Measurements from ENCODE around the gene PTPN22. TPM values are rescaled to one million over a fixed set of nuclear protein-coding genes. Genes with fewer than 3 reads are reported as not detected.
A peak's percentile ranks its signal among the peaks of the same experiment; 100 is the strongest.

Gene PTPN22
- total RNA-seq, 2 experiments from 2014 or later: 27.5 to 53.5 TPM

DNA sequence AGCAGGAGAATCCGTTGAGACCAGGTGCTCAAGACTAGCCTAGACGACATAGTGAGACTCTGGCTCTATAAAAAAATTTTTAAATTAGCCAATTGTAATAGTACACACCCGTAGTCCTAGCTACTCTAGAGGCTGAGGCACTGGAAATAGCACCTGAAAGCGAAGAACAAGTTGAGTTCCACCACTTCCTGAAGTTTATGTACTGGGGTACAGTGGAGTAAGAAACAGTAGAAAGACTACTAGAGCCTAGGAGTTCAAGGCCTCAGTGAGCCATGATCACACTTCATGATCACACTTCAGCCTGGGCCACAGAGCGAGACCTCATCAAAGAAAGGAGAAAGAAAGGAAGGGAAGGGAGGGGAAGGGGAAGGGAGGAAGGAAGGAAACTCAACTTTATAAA, 79.0 kb downstream of the PTPN22 start:
- Histone ChIP-seq H2AFZ (ENCODE audit: low read length) (no peak overlapping the region), H3K79me2 (ENCODE audit: insufficient read depth, low read depth, low read length) (peaks cover 30% of the 10 kb centered on the region; the same call in 1 of the 2 replicates), H3K36me3 (ENCODE audit: insufficient read depth, low read length) (peaks cover 53% of the 10 kb centered on the region), H3K4me1 (ENCODE audit: insufficient read depth, low read length, poor library complexity, severe bottlenecking) (peaks cover 3% of the 10 kb centered on the region), H3K4me3 (ENCODE audit: low read depth, low read length, poor library complexity, severe bottlenecking) (no peak overlapping the region), H3K9me2 (ENCODE audit: insufficient read depth, low read length) (no peaks in the 10 kb centered on the region), H3K27ac (ENCODE audit: low read depth, low read length, poor library complexity, severe bottlenecking) (no peak overlapping the region), H3K4me2 (ENCODE audit: low read length) (no peak overlapping the region), H3K9me3 (ENCODE audit: low read length) (no peaks in the 10 kb centered on the region), H4K20me1 (ENCODE audit: insufficient read depth, low read length) (no peaks in the 10 kb centered on the region)
- intact Hi-C loops (cut with micrococcal nuclease; ENCODE audit: unreplicated experiment): no loop called here
- no peak for DNase-seq (ENCODE audit: low spot score)
- BruUV-seq (replicated peaks): no TSS peak
- ChIA-PET CTCF (ENCODE audit: unreplicated experiment) (no interaction called here), POLR2A (interaction anchor here (0.6 to 1.8 kb wide), 5 partner anchors 9 to 155 kb away, joined by 3 to 4 read pairs (median 4); no protein-coding TSS in a partner anchor)
- no peak for TF ChIP-seq EZH2phosphoT487 (IDR thresholded peaks at IDR 0.05; ENCODE audit: borderline replicate concordance, low read depth, low read length)
- TF ChIP-seq, protein P1, sequence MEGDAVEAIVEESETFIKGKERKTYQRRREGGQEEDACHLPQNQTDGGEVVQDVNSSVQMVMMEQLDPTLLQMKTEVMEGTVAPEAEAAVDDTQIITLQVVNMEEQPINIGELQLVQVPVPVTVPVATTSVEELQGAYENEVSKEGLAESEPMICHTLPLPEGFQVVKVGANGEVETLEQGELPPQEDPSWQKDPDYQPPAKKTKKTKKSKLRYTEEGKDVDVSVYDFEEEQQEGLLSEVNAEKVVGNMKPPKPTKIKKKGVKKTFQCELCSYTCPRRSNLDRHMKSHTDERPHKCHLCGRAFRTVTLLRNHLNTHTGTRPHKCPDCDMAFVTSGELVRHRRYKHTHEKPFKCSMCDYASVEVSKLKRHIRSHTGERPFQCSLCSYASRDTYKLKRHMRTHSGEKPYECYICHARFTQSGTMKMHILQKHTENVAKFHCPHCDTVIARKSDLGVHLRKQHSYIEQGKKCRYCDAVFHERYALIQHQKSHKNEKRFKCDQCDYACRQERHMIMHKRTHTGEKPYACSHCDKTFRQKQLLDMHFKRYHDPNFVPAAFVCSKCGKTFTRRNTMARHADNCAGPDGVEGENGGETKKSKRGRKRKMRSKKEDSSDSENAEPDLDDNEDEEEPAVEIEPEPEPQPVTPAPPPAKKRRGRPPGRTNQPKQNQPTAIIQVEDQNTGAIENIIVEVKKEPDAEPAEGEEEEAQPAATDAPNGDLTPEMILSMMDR (conservative IDR thresholded peaks at IDR 0.05; ENCODE audit: low read length): no peak

DNA sequence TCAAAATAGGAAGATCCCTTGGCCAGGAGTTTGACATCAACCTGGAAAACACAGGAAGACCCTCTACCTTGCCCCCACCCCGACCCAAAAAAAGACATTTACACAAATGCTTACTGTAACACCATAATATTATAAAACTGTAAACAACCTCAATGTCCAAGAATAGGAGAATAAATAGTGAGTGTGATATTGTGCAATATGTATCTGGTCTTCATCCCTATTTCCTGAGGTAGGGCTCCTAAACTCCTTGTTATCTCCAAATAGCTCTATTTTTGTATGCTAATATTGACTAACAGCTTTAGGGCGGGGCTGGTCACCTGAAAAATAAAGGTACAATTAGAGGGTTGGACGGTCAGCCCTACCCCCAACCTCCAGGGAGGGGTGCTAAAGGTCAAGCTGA, 82.7 kb downstream of the PTPN22 start:
- no peak for DNase-seq (ENCODE audit: low spot score)
- intact Hi-C loops (cut with micrococcal nuclease; ENCODE audit: unreplicated experiment): no loop called here
- H3K36me3 ChIP-seq (ENCODE audit: insufficient read depth, low read length): peaks cover 22% of the 10 kb centered on the region; the same call in 1 of the 2 replicates
- peaks cover 57% of the 10 kb centered on the region; the same call in 1 of the 2 replicates for H3K79me2 ChIP-seq (ENCODE audit: insufficient read depth, low read depth, low read length)
- no peak overlapping the region for H3K4me3 ChIP-seq (ENCODE audit: low read depth, low read length, poor library complexity, severe bottlenecking)
- no peak overlapping the region for H2AFZ ChIP-seq (ENCODE audit: low read length)
- H3K4me2 ChIP-seq (ENCODE audit: low read length): no peak overlapping the region
- ChIA-PET CTCF (ENCODE audit: unreplicated experiment) (no interaction called here), POLR2A (interaction anchor here (0.6 to 1.2 kb wide), 4 partner anchors 10 to 79 kb away, joined by 3 to 4 read pairs (median 3); no protein-coding TSS in a partner anchor)
- H4K20me1 ChIP-seq (ENCODE audit: insufficient read depth, low read length): no peaks in the 10 kb centered on the region
- no peak for TF ChIP-seq EZH2phosphoT487 (IDR thresholded peaks at IDR 0.05; ENCODE audit: borderline replicate concordance, low read depth, low read length)
- TF ChIP-seq, protein P1 (conservative IDR thresholded peaks at IDR 0.05; ENCODE audit: low read length): no peak
- no peaks in the 10 kb centered on the region for H3K9me3 ChIP-seq (ENCODE audit: low read length)
- peaks cover 12% of the 10 kb centered on the region for H3K4me1 ChIP-seq (ENCODE audit: insufficient read depth, low read length, poor library complexity, severe bottlenecking)
- no peak overlapping the region for H3K27ac ChIP-seq (ENCODE audit: low read depth, low read length, poor library complexity, severe bottlenecking)
- no peaks in the 10 kb centered on the region for H3K9me2 ChIP-seq (ENCODE audit: insufficient read depth, low read length)
- no TSS peak for BruUV-seq (replicated peaks)

DNA sequence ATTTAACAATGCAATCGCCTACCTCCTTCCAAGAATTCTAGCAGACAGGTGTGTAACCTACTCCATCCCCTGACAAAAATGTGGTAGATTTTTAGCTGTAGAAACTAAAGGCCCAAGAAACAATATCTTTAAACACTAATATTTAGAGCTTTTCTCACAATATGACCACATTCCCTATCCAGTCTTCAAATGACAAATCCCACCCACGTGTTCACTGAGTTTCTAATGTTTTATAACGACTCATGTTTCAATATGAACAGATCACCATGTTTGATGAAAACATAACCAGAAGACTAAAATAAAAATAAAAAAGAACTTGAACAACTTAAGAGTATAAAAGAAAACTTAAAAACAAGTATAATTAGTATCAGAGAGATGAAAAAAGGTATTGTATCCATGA, 83.8 kb downstream of the PTPN22 start:
- no peak overlapping the region for H2AFZ ChIP-seq (ENCODE audit: low read length)
- no peaks in the 10 kb centered on the region for H3K9me2 ChIP-seq (ENCODE audit: insufficient read depth, low read length)
- intact Hi-C loops (cut with micrococcal nuclease; ENCODE audit: unreplicated experiment): no loop called here
- H3K4me3 ChIP-seq (ENCODE audit: low read depth, low read length, poor library complexity, severe bottlenecking): no peak overlapping the region
- TF ChIP-seq EZH2phosphoT487 (IDR thresholded peaks at IDR 0.05; ENCODE audit: borderline replicate concordance, low read depth, low read length): no peak
- TF ChIP-seq, protein P1 (conservative IDR thresholded peaks at IDR 0.05; ENCODE audit: low read length): no peak
- peaks cover 20% of the 10 kb centered on the region for H3K4me1 ChIP-seq (ENCODE audit: insufficient read depth, low read length, poor library complexity, severe bottlenecking)
- TSS peak; percentile 2 for BruUV-seq (replicated peaks)
- no peaks in the 10 kb centered on the region for H3K9me3 ChIP-seq (ENCODE audit: low read length)
- H4K20me1 ChIP-seq (ENCODE audit: insufficient read depth, low read length): no peaks in the 10 kb centered on the region
- H3K27ac ChIP-seq (ENCODE audit: low read depth, low read length, poor library complexity, severe bottlenecking): no peak overlapping the region
- CTCF ChIA-PET (ENCODE audit: unreplicated experiment): no interaction called here
- no peak for DNase-seq (ENCODE audit: low spot score)
- H3K36me3 ChIP-seq (ENCODE audit: insufficient read depth, low read length): peaks cover 16% of the 10 kb centered on the region; the same call in 1 of the 2 replicates
- POLR2A ChIA-PET: interaction anchor here (0.5 to 1.2 kb wide), 4 partner anchors 11 to 153 kb away, joined by 3 read pairs; no protein-coding TSS in a partner anchor
- H3K4me2 ChIP-seq (ENCODE audit: low read length): no peak overlapping the region
- H3K79me2 ChIP-seq (ENCODE audit: insufficient read depth, low read depth, low read length): peaks cover 68% of the 10 kb centered on the region; the same call in 1 of the 2 replicates
